IMR-90 (cell line): ENCODE measurements around the gene SGCA. TPM values are rescaled to one million over a fixed set of nuclear protein-coding genes. Genes with fewer than 3 reads are reported as not detected.

Experiments used
- ATAC-seq: fragments of 200-7000 bp; cut with Tn5 transposase; 2 replicates; pipeline ENCODE4 v1.9.1; 2020; ENCODE audit warnings: low read depth, mild to moderate bottlenecking, moderate library complexity
- BruUV-seq: library from RNA; stranded (reverse); fragments of 400-500 nt; replicated peaks from 2 replicates; lab custom pipeline; 2021; lab: Mats Ljungman, UMichigan
- CTCF ChIA-PET: fragments of 300-600 bp; formaldehyde crosslinking; extraction: SDS; loops from one replicate; lab custom pipeline; 2021; ENCODE audit warnings: antibody characterized with exemption; lab: Yijun Ruan, JAX
- POLR2A ChIA-PET: fragments of 300-600 bp; sonication (Branson Sonifier 250); formaldehyde crosslinking; loops from one replicate; lab custom pipeline; 2022; ENCODE audit warnings: antibody characterized with exemption; ENCODE audit not compliant: unreplicated experiment; lab: Charles Lee
- DNase-seq: peaks from one replicate; pipeline ENCODE4 v3.0.0; 2013
- H2AFZ ChIP-seq: replicated peaks from 2 replicates; pipeline ENCODE3; 2013; ENCODE audit warnings: low read length, mild to moderate bottlenecking; ENCODE audit not compliant: poor library complexity
- H2AK5ac ChIP-seq: 2 replicates; pipeline ENCODE4 v1.6.1; 2013; ENCODE audit warnings: low read depth, low read length, inconsistent platforms
- H2AK9ac ChIP-seq: replicated peaks from 2 replicates; pipeline ENCODE3; 2013; ENCODE audit warnings: mild to moderate bottlenecking, low read depth, low read length, moderate library complexity; ENCODE audit not compliant: poor library complexity
- H2BK120ac ChIP-seq: 2 replicates; pipeline ENCODE4 v1.6.1; 2013; ENCODE audit warnings: low read depth, low read length, inconsistent platforms
- H2BK15ac ChIP-seq: 3 replicates; pipeline ENCODE4 v1.6.1; 2013; ENCODE audit warnings: low read depth, low read length, inconsistent platforms
- H2BK20ac ChIP-seq: 2 replicates; pipeline ENCODE4 v1.6.1; 2013; ENCODE audit warnings: low read depth, mild to moderate bottlenecking, inconsistent platforms, low read length, moderate library complexity
- H2BK5ac ChIP-seq: 2 replicates; pipeline ENCODE4 v1.6.1; 2013; ENCODE audit warnings: mild to moderate bottlenecking, low read depth, low read length, inconsistent platforms; ENCODE audit not compliant: poor library complexity, severe bottlenecking
- H3K14ac ChIP-seq: replicated peaks from 2 replicates; pipeline ENCODE4 v1.6.1; 2013; ENCODE audit warnings: low read depth, low read length, inconsistent platforms
- H3K18ac ChIP-seq: 2 replicates; pipeline ENCODE4 v1.6.1; 2013; ENCODE audit warnings: low read depth, low read length, control low read depth
- H3K23ac ChIP-seq: 2 replicates; pipeline ENCODE4 v1.6.1; 2013; ENCODE audit warnings: low read depth, low read length, inconsistent platforms
- H3K27ac ChIP-seq: 2 replicates; pipeline ENCODE4 v1.5.1; 2013; ENCODE audit warnings: mild to moderate bottlenecking, control low read depth, low read length; ENCODE audit not compliant: insufficient read depth
- H3K27me3 ChIP-seq: 2 replicates; pipeline ENCODE4 v1.6.1; 2013; ENCODE audit warnings: low read length; ENCODE audit not compliant: control insufficient read depth, insufficient read depth
- H3K36me3 ChIP-seq: 2 replicates; pipeline ENCODE4 v1.6.1; 2013; ENCODE audit warnings: low read length, mixed read lengths; ENCODE audit not compliant: control insufficient read depth, insufficient read depth
- H3K4ac ChIP-seq: 2 replicates; pipeline ENCODE4 v1.6.1; 2013; ENCODE audit warnings: low read depth, low read length, inconsistent platforms
- H3K4me1 ChIP-seq: 2 replicates; pipeline ENCODE4 v1.6.1; 2013; ENCODE audit warnings: low read length, mixed read lengths; ENCODE audit not compliant: control insufficient read depth, insufficient read depth
- H3K4me2 ChIP-seq: 2 replicates; pipeline ENCODE4 v1.6.1; 2013; ENCODE audit warnings: low read depth, mild to moderate bottlenecking, control low read depth, low read length, moderate library complexity
- H3K4me3 ChIP-seq: 2 replicates; pipeline ENCODE4 v1.5.1; 2013; ENCODE audit warnings: low read depth, mild to moderate bottlenecking, control low read depth, low read length, moderate library complexity; ENCODE audit not compliant: insufficient read depth
- H3K56ac ChIP-seq: 2 replicates; pipeline ENCODE4 v1.6.1; 2013; ENCODE audit warnings: low read length, inconsistent platforms; ENCODE audit not compliant: insufficient read depth; ENCODE audit errors: extremely low read depth
- H3K79me1 ChIP-seq, 2 experiments: 2 replicates each; pipeline ENCODE4 v1.6.1; 2013; ENCODE audit warnings: low read length in 2 of 2, inconsistent platforms in 1 of 2, low read depth in 1 of 2
- H3K9ac ChIP-seq: 2 replicates; pipeline ENCODE4 v1.6.1; 2013; ENCODE audit warnings: low read depth, low read length, control low read depth
- H3K9me1 ChIP-seq: 2 replicates; pipeline ENCODE4 v1.6.1; 2013; ENCODE audit warnings: low read length, inconsistent platforms; ENCODE audit not compliant: insufficient read depth
- H3K9me3 ChIP-seq: 2 replicates; pipeline ENCODE4 v1.6.1; 2013; ENCODE audit warnings: low read length; ENCODE audit not compliant: control insufficient read depth, insufficient read depth
- H4K20me1 ChIP-seq: 2 replicates; pipeline ENCODE4 v1.6.1; 2013; ENCODE audit warnings: low read length, inconsistent platforms; ENCODE audit not compliant: insufficient read depth
- H4K5ac ChIP-seq: 2 replicates; pipeline ENCODE4 v1.6.1; 2013; ENCODE audit warnings: mild to moderate bottlenecking, low read depth, low read length, control low read depth
- H4K8ac ChIP-seq, 2 experiments: 2 replicates each; pipeline ENCODE4 v1.6.1; 2013; ENCODE audit warnings: low read depth in 2 of 2, low read length in 2 of 2, control low read depth in 1 of 2, inconsistent platforms in 1 of 2
- H4K91ac ChIP-seq: 2 replicates; pipeline ENCODE4 v1.6.1; 2013; ENCODE audit warnings: low read depth, low read length, inconsistent platforms; ENCODE audit not compliant: insufficient read depth
- BHLHE40 ChIP-seq: fragments of 150-350 bp; IDR thresholded peaks from 2 replicates; pipeline ENCODE4 v1.6.1; 2016; ENCODE audit warnings: mild to moderate bottlenecking, low read depth, low read length
- CHD1 ChIP-seq: IDR thresholded peaks from 2 replicates; pipeline ENCODE4 v1.6.1; 2012; ENCODE audit warnings: low read depth, low read length, improper control_type of control experiment
- FOS ChIP-seq: fragments of 150-350 bp; IDR thresholded peaks from 2 replicates; pipeline ENCODE4 v1.6.1; 2016; ENCODE audit warnings: low read depth, low read length
- MAZ ChIP-seq: IDR thresholded peaks from 2 replicates; pipeline ENCODE4 v1.6.1; 2012; ENCODE audit warnings: low read depth, mild to moderate bottlenecking, low read length, improper control_type of control experiment, moderate library complexity, borderline replicate concordance
- MXI1 ChIP-seq: IDR thresholded peaks from 2 replicates; pipeline ENCODE4 v1.6.1; 2012; ENCODE audit warnings: low read depth, mild to moderate bottlenecking, low read length, moderate library complexity, borderline replicate concordance
- NFE2L2 ChIP-seq: fragments of 150-350 bp; IDR thresholded peaks from 2 replicates; pipeline ENCODE4 v1.6.1; 2016; ENCODE audit warnings: low read depth, mild to moderate bottlenecking, low read length
- RAD21 ChIP-seq: IDR thresholded peaks from 2 replicates; pipeline ENCODE4 v1.6.1; 2012; ENCODE audit warnings: low read length, improper control_type of control experiment
- RCOR1 ChIP-seq: IDR thresholded peaks from 2 replicates; pipeline ENCODE4 v1.6.1; 2012; ENCODE audit warnings: mild to moderate bottlenecking, low read length, improper control_type of control experiment; ENCODE audit not compliant: insufficient replicate concordance
- WGBS, 2 experiments: methylation state at CpG; one replicate each; pipeline versions ENCODE4 v1.1.5 to v1.1.7; 2013; ENCODE audit warnings: missing lambda C conversion rate in 2 of 2; ENCODE audit not compliant: insufficient read length in 1 of 2; ENCODE audit errors: extremely low coverage in 2 of 2; 5-methylcytosine and 5-hydroxymethylcytosine counted together
- dilution Hi-C: fragments of 300-500 bp; cut with HindIII; formaldehyde crosslinking; loops from one replicate; pipeline ENCODE4 v1.14.3; 2018; ENCODE audit warnings: low sequenced_read_pairs; ENCODE audit not compliant: unreplicated experiment
- in situ Hi-C: fragments of 300-500 bp; cut with MboI; formaldehyde crosslinking; loops from 3 replicates; pipeline ENCODE4 v1.14.3; 2019; ENCODE audit warnings: low sequenced_read_pairs, inconsistent platforms, mixed read lengths
- intact Hi-C: fragments of 100-400 bp; cut with micrococcal nuclease; formaldehyde crosslinking; loops from 2 replicates; pipeline ENCODE4 v1.10.0; 2022
- polyA plus RNA-seq, 3 experiments: library from polyadenylated mRNA; depleted of rRNA; stranded (reverse); fragments of >200 nt; gene quantifications; 2 replicates each; pipeline ENCODE4 v1.2.3, GENCODE V29; 2012; ENCODE audit warnings: low replicate concordance in 1 of 3
- total RNA-seq: library from RNA; depleted of rRNA; stranded (reverse); fragments of >200 nt; gene quantifications from 2 replicates; pipeline ENCODE4 v1.2.3, GENCODE V29; 2012

Gene SGCA
- total and polyA plus RNA-seq, 2 of the 4 experiments (the other 2 are of a cell fraction): 0.19 TPM; not detected in 1

- no peak overlapping the region for H2BK5ac ChIP-seq
- H3K14ac ChIP-seq: peak overlapping the region; percentile 57; the same call in 1 of the 2 replicates
- no peak overlapping the region for H4K5ac ChIP-seq
- no peaks in the 10 kb centered on the region for H3K9me3 ChIP-seq
- TF ChIP-seq RAD21 (no peak), BHLHE40 (no peak), MAZ (no peak), RCOR1 (no peak), MXI1 (no peak), FOS (no peak), CHD1 (no peak), NFE2L2 (no peak)
- H3K79me1 ChIP-seq: peaks cover 9 to 69% of the 10 kb centered on the region in 2 experiments; a peak in 3 of 4 replicates
- H2AK5ac ChIP-seq: 0 out of 2 replicates have a peak overlapping the region, but pooled peaks have one; percentile 65
- H3K56ac ChIP-seq: peak overlapping the region; percentile 20; the same call in 1 of the 2 replicates
- H2BK15ac ChIP-seq: no peak overlapping the region
- no peak for DNase-seq
- peak overlapping the region; percentile 86 for H3K4me3 ChIP-seq
- no peaks in the 10 kb centered on the region for H3K27me3 ChIP-seq
- peak overlapping the region; percentile 77 for H3K9ac ChIP-seq
- no peak overlapping the region for H2BK20ac ChIP-seq
- peak overlapping the region; percentile 58; the same call in 1 of the 2 replicates for H3K23ac ChIP-seq
- WGBS, 2 experiments: 10% methylated on average over 2 of the region's 5 CpGs; no CpG with 5 or more reads in 1 of the 2 experiments
- intact Hi-C loops (loop anchor here (2.0 kb wide), 1 partner anchor 53 kb away; the partner anchor contains the start of gene PDK2), in situ Hi-C loops (no loop called here), dilution Hi-C loops (no loop called here)
- no peak overlapping the region for H3K18ac ChIP-seq
- no peak for ATAC-seq
- H3K4ac ChIP-seq: peak overlapping the region; percentile 45
- no peak overlapping the region for H2BK120ac ChIP-seq
- peaks cover 61% of the 10 kb centered on the region for H4K20me1 ChIP-seq
- H4K91ac ChIP-seq: no peak overlapping the region
- H2AFZ ChIP-seq: no peak overlapping the region
- no peak overlapping the region; a peak in 1 of 4 replicates for H4K8ac ChIP-seq
- peaks cover 27% of the 10 kb centered on the region for H3K4me1 ChIP-seq
- H3K36me3 ChIP-seq: peaks cover 25% of the 10 kb centered on the region
- peaks cover 7% of the 10 kb centered on the region for H3K9me1 ChIP-seq
- CTCF ChIA-PET: interaction anchor here (0.5 to 1.8 kb wide), 3 partner anchors 15 to 145 kb away, joined by 3 to 4 read pairs (median 3); no protein-coding TSS in a partner anchor
- no TSS peak for BruUV-seq
- POLR2A ChIA-PET: no interaction called here
- H2AK9ac ChIP-seq: peak overlapping the region; percentile 91
- H3K4me2 ChIP-seq: peak overlapping the region; percentile 96
- peak overlapping the region; percentile 64 for H3K27ac ChIP-seq
Measured at GRCh38 chr17:50147841-50148225, 18.0 kb upstream of the SGCA start.
